Stimulated activated CD4-positive, alpha-beta T cell treated with anti-CD3 and anti-CD28 coated beads, Interleukin-4, amount 100 ng/mL, for 48 hours (primary cell): Measurements from ENCODE around the gene ATP6V1B1.
A peak's percentile ranks its signal among the peaks of the same experiment; 100 is the strongest.

Source experiments
- DNase-seq, 2 donors: peaks; one replicate each; pipeline ENCODE4 v3.0.0-alpha.2; 2020; ENCODE audit warnings: low read depth in 2 of 2

Gene ATP6V1B1

GRCh38 chr2:70935468-70936164, at the start of gene ATP6V1B1:
Gene ATP6V1B1 (plus strand): TSS chr2:70935900. CDS start chr2:70935955, 55 bp downstream.
- no peak for DNase-seq

- no peak for DNase-seq
Observed at GRCh38 chr2:70886541-70886987, 49.1 kb upstream of the ATP6V1B1 start.

GRCh38 chr2:70887208-70887549, 48.5 kb upstream of the ATP6V1B1 start:
- no peak for DNase-seq

- peak; percentile 34 to 38 for DNase-seq
Observed at GRCh38 chr2:70887550-70888246, 48.0 kb upstream of the ATP6V1B1 start.

GRCh38 chr2:70888366-70888922, 47.3 kb upstream of the ATP6V1B1 start:
- DNase-seq = no peak

GRCh38 chr2:70888923-70889715, 46.6 kb upstream of the ATP6V1B1 start:
- DNase-seq = no peak

GRCh38 chr2:70889716-70890037, 46.0 kb upstream of the ATP6V1B1 start:
- DNase-seq = no peak

GRCh38 chr2:70890469-70891065, 45.1 kb upstream of the ATP6V1B1 start:
- no peak for DNase-seq

GRCh38 chr2:70891572-70892357, 43.9 kb upstream of the ATP6V1B1 start:
- no peak for DNase-seq

- DNase-seq = no peak
Observed at GRCh38 chr2:70892750-70893149, 43.0 kb upstream of the ATP6V1B1 start.

- no peak for DNase-seq
Observed at GRCh38 chr2:70893186-70893585, 42.5 kb upstream of the ATP6V1B1 start.

- DNase-seq = no peak
Observed at GRCh38 chr2:70894765-70895164, 40.9 kb upstream of the ATP6V1B1 start.

- DNase-seq = no peak
Observed at GRCh38 chr2:70895249-70895648, 40.5 kb upstream of the ATP6V1B1 start.

- no peak for DNase-seq
Observed at GRCh38 chr2:70895998-70896764, 39.5 kb upstream of the ATP6V1B1 start.

- DNase-seq = no peak
Observed at GRCh38 chr2:70896765-70897202, 38.9 kb upstream of the ATP6V1B1 start.

- DNase-seq = no peak
Observed at GRCh38 chr2:70897203-70897976, 38.3 kb upstream of the ATP6V1B1 start.

- no peak for DNase-seq
Observed at GRCh38 chr2:70897977-70898226, 37.8 kb upstream of the ATP6V1B1 start.

- DNase-seq = no peak
Observed at GRCh38 chr2:70898363-70899240, 37.1 kb upstream of the ATP6V1B1 start.
